ENCODE measurements around the gene BAIAP2L2.

- TF ChIP-seq CTCF (IDR thresholded peaks at IDR 0.05), result no peak
- no peak for TF ChIP-seq POLR2A (IDR thresholded peaks at IDR 0.05)
These were observed 30.0 kb downstream of the BAIAP2L2 start for GRCh38 chr22:38080474-38080849.
